ENCODE measurements around the gene SEMA4B.
A peak's percentile ranks its signal among the peaks of the same experiment; 100 is the strongest.
"Not testable (repeated sequence)": the region's sequence is repeated elsewhere in the genome, so short reads cannot be mapped to it uniquely, and the experiment has no call there.

The SEMA4B gene

DNA sequence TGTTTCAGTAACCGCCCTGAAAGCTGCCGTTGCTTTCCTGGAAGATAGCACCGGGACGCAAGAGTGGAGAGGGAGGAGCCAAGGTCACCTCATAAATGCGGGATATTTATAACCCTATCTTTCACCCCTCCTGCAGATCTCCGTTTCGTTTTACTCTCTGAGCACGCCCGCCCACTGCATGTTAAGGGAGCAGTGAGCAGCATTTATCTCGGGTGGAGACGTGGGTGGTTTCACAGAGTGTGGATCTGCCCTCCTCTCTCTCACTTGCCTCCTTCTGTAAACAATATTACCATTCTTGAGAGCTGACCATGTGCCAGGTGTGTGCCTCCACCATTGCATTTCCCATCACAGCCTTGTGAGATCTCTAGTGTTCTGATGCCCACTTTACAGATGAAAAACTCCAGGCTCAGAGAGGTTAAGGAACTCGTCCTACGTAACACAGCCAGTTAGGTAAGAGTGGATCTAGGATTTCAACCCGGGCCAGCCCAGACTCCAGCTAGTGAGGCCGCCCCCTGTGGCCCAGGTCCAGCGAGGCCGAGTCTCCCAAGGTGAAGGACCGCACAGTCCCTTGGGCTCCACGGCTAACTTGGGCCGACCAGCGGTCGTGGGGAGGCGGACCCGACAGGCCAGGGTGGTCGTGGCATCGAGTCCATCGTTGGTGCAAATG lies 16.9 kb upstream of the SEMA4B start:
- peak; percentile 97 for DNase-seq

- peak; percentile 71 for DNase-seq
Measured at GRCh38 chr15:90184786-90185704, 16.1 kb upstream of the SEMA4B start.

- no peak for DNase-seq
Measured at GRCh38 chr15:90187257-90187868, 13.8 kb upstream of the SEMA4B start.

DNA sequence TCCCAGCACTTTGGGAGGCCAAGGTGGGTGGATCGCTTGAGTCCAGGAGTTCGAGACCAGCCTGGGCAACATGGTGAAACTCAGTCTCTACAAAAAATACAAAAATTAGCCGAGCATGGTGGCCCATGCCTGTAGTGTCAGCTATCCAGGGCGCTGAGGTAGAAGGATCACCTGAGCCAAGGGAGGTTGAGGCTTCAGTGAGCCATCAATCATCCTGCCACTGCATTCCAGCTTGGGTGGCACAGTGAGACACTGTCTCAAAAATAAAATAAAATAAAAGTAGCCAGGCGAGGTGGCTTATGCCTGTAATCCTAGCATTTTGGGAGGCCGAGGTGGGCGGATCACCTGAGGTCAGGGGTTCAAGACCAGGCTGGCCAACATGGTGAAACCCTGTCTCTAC lies 13.1 kb upstream of the SEMA4B start:
- not testable (repeated sequence) for DNase-seq

GRCh38 chr15:90188914-90189748 lies 12.0 kb upstream of the SEMA4B start:
- DNase-seq = peak; percentile 52

DNA sequence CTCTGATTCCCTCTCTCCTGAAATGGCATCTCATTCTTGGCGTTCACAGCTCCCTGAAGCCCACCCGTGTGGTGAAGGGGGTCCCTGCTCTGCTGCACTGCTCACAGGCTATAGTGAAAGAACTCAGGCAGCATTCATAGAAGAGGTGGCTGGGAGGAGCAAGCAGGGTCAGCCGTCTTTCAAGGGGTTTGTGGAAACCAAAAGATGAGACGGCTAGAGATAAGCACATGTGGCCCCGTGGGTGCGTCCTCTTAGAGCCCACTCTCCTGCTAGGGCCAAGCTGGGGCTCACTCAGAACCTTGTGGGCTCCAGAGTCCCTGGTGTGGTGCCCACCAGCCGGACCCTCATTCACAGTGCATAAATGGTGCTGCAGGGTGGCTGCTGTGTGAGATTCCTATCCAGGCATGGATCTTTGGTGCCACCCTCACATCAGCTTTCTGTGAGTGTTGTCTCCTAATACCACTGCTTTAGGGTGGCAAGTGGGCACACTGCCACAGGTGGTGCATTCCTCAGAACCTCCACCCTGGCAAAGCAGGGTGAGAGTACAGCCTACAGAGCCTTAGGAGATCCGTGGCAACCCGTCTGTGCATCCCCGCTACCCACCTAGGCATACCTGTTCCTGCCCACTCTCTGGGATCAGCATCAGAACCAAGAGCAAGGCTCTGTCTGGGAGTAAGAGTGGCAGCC lies 11.2 kb upstream of the SEMA4B start:
- DNase-seq = peak; percentile 88

GRCh38 chr15:90190606-90191343 lies 10.4 kb upstream of the SEMA4B start:
- DNase-seq = peak; percentile 80

DNA sequence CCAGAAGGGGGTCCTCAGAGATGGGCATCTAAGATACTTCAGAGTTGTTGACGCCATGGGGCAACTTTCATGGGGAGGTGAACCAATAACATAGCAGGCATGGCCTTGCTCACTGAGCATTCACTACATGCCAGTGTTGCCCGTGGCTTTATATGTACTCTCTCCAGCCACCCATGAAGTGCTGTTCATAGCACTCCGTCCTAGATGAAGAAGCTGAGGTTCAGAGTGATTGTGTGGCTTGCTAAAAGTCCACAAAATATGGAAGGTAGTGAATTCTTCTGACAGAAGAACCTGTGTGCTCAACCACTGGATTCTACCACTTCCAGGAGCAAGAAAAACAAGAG lies 9.8 kb upstream of the SEMA4B start:
- DNase-seq = no peak

- DNase-seq = peak; percentile 92
Measured at GRCh38 chr15:90191794-90192509, 9.2 kb upstream of the SEMA4B start.

- no peak for DNase-seq
Measured at GRCh38 chr15:90192961-90193786, 8.0 kb upstream of the SEMA4B start.

- DNase-seq = no peak
Measured at GRCh38 chr15:90194655-90195054, 6.5 kb upstream of the SEMA4B start.

GRCh38 chr15:90200534-90201129 lies 498 bp upstream of the SEMA4B start:
- DNase-seq = no peak

DNA sequence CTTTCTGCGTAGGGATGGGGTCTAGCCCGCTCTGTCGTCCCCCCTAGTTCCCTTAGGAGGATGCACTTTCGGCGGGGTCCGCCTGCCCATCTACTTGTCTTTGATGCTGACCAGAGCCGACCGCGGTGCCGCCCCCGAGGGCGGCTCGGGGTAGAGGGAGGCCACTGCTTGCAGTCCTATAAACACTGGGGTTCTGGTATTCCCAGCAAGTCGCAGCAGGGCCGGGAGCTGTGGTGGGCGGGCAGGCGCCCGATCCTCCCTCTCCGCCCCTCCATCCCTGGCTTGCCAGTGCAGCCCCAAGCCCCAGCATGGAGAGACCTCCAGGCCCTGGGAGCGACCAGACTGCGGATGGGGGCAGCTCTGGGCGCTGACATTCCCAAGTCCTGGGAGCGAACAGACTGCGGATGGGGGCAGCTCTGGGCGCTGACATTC lies 830 bp downstream of the SEMA4B start:
- DNase-seq = no peak

- DNase-seq = no peak
Measured at GRCh38 chr15:90202929-90203328, 1.8 kb downstream of the SEMA4B start.

- DNase-seq = no peak
Measured at GRCh38 chr15:90203473-90203872, 2.3 kb downstream of the SEMA4B start.

GRCh38 chr15:90203922-90204321 lies 2.8 kb downstream of the SEMA4B start:
- DNase-seq = no peak

DNA sequence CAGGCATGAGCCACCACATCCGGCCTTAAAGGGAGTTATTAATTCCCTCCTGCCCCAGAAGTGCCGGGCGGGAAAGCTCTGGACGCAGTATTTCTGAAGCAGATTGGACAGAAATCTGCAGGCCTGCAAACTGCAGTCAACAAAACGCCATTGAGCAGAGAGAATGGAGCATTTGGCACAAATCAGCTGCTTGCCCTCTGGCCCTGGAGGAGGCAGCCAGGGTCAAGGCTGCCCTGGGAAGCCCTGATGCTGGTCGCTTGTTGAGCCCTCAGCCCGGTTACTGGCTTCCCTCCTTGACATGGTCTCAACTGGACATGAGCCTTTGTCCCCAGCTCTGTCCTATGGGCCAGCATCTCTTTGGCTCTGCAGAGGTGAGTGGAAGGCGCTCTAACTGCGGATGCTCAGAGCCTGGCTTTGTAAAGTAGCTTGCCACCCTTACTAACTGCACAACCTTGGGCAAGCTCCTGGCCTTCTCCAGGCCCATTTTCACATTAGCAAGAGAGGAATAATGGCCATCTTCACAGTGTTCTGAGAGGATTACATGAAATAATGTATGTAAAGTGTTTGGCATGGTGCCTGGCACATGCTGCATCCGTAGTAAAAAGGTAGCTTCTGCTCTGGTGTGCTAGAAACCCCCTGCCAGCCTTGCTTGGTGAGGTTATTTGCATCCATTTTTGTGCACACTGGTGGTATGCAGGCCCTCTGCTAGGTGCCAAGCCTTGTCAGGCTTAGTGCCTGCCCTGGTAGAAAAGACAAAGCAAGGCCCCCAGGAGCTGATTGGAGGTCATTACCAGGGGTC lies 4.1 kb downstream of the SEMA4B start:
- no peak for DNase-seq

GRCh38 chr15:90205886-90206285 lies 4.8 kb downstream of the SEMA4B start:
- peak; percentile 66 for DNase-seq

DNA sequence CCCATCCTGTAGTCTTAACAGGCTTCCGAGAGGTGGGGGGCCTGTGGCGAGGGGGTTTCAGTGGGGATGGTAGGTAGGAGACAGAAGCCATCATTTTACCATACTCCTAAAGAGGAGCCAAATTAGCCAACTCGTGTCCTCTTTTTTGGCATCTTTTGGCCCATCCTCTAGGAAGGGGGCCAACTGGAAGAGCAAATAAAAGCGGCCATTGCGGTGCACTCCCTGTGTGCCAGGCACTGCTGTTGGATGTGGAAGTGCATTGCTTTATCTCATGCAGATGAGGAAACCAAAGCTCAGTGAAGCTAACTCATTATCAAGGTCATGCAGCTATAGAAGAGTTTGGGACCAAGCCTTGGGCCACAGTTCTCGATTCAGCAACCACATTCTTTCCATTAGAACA lies 6.1 kb downstream of the SEMA4B start:
- no peak for DNase-seq
